GM21528 (cell line): ENCODE measurements around the gene FIS1.
"Not testable (repeated sequence)": the region's sequence is repeated elsewhere in the genome, so short reads cannot be mapped to it uniquely, and the experiment has no call there.

Experiments used
- ATAC-seq: cut with Tn5 transposase; IDR thresholded peaks from one replicate; pipeline ENCODE4 v1.9.1; 2021; ENCODE audit warnings: mild to moderate bottlenecking, moderate library complexity; ENCODE audit not compliant: unreplicated experiment, low FRiP score

FIS1 gene

DNA sequence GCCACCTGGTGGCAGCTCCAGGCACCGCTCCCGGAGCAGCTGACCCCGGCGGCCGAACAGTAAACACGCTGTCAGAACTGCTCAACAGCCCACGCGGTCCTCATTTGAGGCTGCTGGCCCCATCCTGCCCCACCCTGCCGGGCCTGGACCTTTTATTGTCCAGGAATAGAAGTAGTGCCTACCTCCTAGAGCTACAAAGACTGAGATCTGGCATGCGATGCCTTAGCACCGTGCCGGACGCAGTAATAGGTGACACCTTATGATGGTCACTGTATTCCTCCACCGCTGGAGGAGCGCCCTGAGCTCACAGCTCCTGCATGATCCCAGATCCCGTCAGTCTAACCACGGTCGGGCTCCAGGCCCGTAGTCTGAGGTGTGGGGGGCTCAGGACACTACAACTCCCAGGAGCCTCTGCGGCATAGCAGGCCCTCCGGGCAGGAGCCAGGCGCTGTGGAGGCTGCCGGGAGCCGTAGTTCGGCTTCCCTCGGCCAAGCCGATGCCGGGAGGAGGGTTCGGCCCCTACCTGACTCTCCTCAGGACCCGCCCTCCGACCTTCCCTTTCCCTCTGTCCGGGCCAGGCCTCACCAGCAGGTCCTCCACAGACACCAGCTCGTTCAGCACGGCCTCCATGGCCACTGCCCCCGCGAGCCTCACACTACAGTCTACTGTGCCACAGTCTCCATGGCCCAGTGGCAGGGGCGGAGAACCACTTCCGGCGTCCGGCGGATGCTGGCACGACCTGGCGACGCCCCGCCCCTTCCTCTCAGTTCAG lies at the start of gene FIS1:
Gene FIS1, minus strand, starts transcription at position 707 of the 772 bp plus-strand sequence. Its CDS starts 77 bp downstream, at position 630.
- ATAC-seq: peak; percentile 90

DNA sequence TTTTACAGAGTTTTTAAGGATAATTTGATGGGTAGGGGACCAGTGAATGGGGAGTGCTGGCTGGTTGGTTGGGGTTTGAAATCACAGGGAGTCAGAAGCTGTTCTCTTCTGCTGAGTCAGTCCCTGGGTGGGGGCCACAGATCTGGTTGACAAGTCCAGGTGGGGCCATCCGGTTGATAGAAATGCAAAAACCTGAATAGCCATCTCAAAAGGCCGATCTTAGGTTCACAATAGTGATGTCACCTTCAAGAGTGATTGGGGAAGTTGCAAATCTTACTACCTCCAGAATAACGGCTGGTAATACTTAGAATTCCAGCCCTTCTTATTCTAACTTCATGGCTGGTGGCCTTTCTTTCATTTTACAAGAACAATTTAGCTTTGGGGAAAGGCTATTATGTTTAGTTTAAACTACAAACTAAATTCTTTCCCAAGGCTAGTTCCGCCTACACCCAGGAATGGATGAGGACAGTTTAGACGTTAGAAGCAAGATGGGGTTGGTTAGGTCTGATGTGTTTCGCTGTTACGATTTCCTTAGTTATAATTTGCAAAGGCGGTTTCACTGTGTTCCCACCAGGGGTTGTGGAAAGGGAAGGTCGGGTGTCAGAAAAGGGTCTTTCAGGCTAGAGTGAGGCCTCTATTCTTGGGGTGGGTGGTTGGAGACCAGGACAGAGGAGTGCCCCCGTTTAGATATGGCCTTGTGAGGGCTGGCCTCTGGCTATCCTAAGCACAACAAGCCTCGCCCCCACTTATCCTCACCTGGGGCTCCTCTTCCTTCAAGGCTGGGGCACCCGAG lies 49.4 kb upstream of the FIS1 start:
- no peak for ATAC-seq

GRCh38 chr7:101293069-101294021 lies 48.5 kb upstream of the FIS1 start:
- ATAC-seq: not testable (repeated sequence)

DNA sequence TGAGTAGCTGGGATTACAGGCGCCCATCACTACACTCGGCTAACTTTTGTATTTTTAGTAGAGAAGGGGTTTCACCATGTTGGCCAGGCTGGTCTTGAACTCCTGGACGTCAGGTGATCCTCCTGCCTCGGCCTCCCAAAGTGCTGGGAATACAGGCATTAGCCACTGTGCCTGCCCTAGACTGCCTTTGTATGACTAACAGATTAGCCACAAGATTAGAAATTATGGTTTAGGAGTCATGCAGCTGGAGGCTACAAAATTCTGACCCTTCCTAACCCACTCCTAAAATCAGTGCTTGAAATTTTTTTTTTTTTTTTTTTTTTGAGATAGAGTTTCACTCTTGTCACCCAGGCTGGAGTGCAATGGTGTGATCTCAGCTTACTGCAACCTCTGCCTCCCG lies 47.7 kb upstream of the FIS1 start:
- ATAC-seq: not testable (repeated sequence)

DNA sequence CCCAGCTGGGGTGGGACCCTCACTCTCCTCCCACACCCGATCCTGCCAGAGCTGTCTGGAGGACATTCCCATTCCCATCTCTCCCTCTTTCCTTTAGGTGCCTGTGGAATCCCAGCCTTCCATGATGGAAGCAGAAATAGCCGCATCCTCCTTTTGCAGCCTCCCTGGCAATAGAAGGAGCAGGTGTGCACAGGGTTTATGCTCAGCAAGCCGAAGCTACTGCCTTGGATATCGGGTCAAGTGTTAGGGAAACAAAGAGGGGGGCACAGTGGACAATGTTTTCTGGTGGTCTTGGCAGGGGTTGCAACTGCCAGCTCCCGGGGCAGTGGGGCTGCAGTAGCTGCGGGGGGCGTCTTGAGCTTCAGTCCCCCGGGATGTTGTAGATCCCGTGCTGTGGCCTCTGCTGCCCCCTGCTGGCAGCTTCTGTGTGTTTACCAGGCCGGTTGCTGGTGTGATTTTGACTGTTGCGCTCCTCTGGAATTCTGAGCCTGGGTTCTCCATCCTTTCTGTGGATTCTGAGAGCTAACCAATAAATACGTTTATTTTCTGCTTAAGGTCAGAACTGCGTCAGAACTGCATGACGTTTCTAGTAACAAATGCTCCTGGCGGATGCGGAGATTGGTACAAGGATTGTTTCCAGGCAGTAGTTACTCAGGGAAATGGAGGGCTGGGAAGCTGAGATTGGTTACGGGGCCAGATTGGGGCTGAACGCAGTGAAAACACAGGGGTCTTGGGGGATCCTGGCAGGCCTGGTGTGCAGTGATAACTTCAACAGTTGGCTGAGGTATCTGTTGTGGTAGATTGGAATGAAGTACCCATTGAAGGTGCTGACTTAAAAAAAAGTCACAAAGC lies 45.5 kb upstream of the FIS1 start:
- not testable (repeated sequence) for ATAC-seq

DNA sequence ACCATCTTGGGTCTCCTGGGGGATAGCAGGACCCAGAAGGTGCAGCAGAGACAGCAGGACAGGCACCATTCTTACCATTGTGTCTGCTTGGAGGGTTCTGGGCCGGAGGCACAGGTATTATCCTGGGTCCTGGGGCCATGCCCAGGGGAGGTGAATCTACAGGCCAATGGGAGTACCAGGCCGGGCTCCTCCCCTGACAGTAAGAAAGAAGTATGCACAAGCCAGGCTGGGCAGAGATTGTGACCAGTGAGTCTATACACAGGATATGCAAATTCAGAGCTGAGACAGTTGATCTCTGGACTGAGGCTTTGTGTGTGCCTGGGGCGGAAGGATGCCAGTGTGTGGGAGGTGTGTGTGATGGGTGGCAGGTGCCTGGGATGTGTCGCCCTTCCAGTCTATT lies 44.8 kb upstream of the FIS1 start:
- not testable (repeated sequence) for ATAC-seq

DNA sequence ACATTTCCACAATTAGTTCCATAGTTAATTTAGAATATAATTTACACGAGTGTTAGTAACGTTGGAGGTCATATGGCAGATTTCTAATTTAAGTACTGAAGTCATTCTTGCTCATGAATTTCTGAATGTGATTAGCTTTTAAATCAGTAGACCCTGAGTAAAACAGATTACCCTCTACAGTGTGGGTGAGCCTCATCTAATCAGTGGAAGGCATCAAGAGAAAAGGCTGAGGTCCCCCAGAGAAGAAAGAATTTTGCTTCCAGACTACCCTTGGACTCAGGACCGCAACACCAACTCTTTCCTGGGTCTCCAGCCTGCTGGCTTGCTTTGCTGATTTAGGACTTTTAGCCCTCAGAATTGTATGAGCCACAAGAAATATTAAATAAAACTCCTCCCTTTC lies 43.6 kb upstream of the FIS1 start:
- ATAC-seq: no peak

DNA sequence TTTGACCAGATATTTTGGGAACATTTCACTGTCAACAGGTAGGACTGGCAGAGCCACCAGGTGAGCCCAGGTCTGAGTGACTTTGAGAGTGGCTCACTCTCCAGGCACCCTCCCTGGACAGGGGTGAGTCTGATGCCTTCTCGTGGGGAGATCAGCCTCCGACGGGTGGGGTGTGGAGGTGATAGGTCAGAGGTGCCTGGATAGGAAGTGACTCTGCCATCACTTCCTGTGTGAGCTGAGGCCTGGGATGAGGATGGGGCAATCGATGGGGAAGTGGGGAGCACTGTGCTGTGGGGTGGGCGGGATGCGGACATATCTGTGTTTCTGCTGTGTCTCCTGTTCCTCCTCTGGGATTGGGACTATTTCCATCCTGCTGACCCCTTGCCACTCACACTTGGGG lies 42.2 kb upstream of the FIS1 start:
- ATAC-seq: no peak

DNA sequence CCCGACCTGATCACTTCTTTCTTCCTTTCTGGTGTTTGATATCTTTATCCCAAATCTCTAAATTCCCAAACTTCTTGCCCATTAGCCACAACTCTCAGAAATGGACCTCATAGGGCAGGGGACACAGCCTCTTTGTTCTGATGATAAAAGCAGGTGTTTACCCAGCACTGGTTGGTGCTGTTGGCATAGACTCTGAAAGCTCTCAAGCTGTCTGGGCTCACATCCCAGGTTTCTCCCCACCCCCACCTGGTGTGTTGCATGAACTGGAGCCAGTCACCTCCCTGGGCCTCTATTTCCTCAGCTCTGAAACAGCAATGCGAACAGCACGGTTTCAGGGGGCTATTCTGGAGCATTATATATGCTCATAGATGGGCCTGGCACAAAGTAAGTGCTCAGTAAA lies 41.0 kb upstream of the FIS1 start:
- ATAC-seq: not testable (repeated sequence)

DNA sequence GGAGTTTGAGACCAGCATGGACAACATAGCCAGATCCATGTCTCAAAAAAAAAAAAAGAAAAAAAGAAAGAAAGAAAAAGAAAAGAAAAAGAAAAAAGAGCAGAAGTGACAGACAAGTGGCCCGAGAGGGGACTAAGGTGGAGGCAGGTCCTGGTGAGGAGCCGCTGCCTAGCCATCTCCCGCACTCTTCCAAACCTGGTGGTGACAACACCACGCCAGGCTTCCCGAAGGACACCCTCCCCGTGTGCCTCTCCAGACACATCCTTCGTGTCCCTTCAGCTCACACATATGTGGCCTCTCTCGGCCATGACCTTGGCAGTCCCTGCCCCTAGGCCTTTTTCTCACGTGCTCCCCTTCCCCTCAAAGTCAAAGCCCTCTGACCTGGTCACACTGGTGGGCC lies 40.3 kb upstream of the FIS1 start:
- ATAC-seq: no peak

- not testable (repeated sequence) for ATAC-seq
Observed at GRCh38 chr7:101280912-101281311, 36.0 kb upstream of the FIS1 start.

- ATAC-seq: no peak
Observed at GRCh38 chr7:101278461-101279292, 33.8 kb upstream of the FIS1 start.

GRCh38 chr7:101277155-101277554 lies 32.3 kb upstream of the FIS1 start:
- ATAC-seq: no peak

DNA sequence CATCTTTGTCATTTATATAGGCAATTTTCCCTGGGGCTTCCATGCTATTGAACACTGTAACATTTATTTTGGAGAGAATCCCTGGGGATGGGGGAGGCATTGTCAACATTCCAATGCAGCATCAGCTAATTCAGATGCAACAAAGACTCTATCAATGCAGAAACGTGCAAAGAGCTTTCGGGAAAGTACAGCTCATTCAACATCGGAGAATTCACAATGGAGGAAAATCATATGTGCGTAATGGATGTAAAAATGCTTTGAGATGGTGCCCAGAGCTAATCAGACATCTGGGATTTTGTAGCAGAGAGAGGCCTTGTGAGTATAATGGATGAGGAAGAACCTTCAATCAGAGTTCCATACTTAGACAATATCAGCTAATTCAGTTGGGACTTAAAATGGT lies 28.3 kb upstream of the FIS1 start:
- ATAC-seq: no peak

GRCh38 chr7:101271021-101271420 lies 26.1 kb upstream of the FIS1 start:
- no peak for ATAC-seq

DNA sequence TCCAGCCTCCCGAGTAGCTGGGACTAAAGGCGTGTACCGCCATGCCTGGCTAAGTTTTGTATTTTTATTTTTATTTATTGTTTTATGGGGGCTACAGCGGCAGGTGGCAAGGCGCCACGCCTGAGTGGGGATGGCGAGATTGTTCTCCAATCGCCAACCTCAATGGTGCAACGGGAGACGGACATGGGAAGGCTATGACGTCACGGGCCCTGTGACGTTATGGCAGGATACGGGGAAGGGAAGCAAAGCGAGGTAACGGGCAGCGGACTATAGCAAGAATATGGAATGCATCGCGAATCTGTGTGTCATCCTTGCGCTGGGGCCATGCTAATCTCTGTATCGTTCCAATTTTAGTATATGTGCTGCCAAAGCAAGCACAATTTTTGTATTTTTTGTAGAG lies 24.8 kb upstream of the FIS1 start:
- no peak for ATAC-seq

- ATAC-seq: no peak
Observed at GRCh38 chr7:101265622-101266516, 21.0 kb upstream of the FIS1 start.
